ENCODE measurements around the gene LYSMD2.

LYSMD2 gene

GRCh38 chr15:51751697-51752683 lies 14.5 kb upstream of the LYSMD2 start:
- FAIRE-seq: no peak

GRCh38 chr15:51750792-51751696 lies 13.6 kb upstream of the LYSMD2 start, which contains the start of gene TMOD2:
Gene TMOD2, plus strand, starts transcription at chr15:51751597. Its CDS starts 14,845 bp downstream, at chr15:51766442.
- FAIRE-seq: no peak

GRCh38 chr15:51750186-51750585 lies 12.7 kb upstream of the LYSMD2 start:
- FAIRE-seq: no peak

- FAIRE-seq: no peak
These were observed 11.9 kb upstream of the LYSMD2 start for GRCh38 chr15:51749307-51749706.

- FAIRE-seq: no peak
These were observed 1.7 kb upstream of the LYSMD2 start for GRCh38 chr15:51739061-51739712.

GRCh38 chr15:51738553-51738952 lies 1.1 kb upstream of the LYSMD2 start:
- FAIRE-seq: no peak

GRCh38 chr15:51736751-51737521 lies 519 bp downstream of the LYSMD2 start:
- no peak for FAIRE-seq

- no peak for FAIRE-seq
These were observed 1.4 kb downstream of the LYSMD2 start for GRCh38 chr15:51736069-51736468.

GRCh38 chr15:51735228-51736010 lies 2.0 kb downstream of the LYSMD2 start:
- no peak for FAIRE-seq

- FAIRE-seq: no peak
These were observed 4.8 kb downstream of the LYSMD2 start for GRCh38 chr15:51732646-51733045.

- no peak for FAIRE-seq
These were observed 5.7 kb downstream of the LYSMD2 start for GRCh38 chr15:51731549-51732267.

GRCh38 chr15:51727141-51727897 lies 10.1 kb downstream of the LYSMD2 start:
- FAIRE-seq: no peak

- FAIRE-seq: no peak
These were observed 11.0 kb downstream of the LYSMD2 start for GRCh38 chr15:51726302-51727073.

- FAIRE-seq: no peak
These were observed 12.8 kb downstream of the LYSMD2 start for GRCh38 chr15:51724673-51725072.

GRCh38 chr15:51724199-51724598 lies 13.3 kb downstream of the LYSMD2 start:
- FAIRE-seq: no peak

GRCh38 chr15:51721199-51721960 lies 16.1 kb downstream of the LYSMD2 start:
- no peak for FAIRE-seq

- no peak for FAIRE-seq
These were observed 17.1 kb downstream of the LYSMD2 start for GRCh38 chr15:51720201-51720995.

Measured in G401.6 (cell line).